Ovary (tissue), 9 donors: ENCODE data around the gene PPP1R14C. TPM values are rescaled to one million over a fixed set of nuclear protein-coding genes. Genes with fewer than 3 reads are reported as not detected.

Experiments used
- DNase-seq, 5 donors: peaks; one replicate each; pipeline ENCODE4 v3.0.0-alpha.2; 2019 to 2020
- H3K27ac ChIP-seq, 2 donors: fragments of 200-600 bp; one replicate each; pipeline versions ENCODE4 v1.5.1 to v1.8.0; 2019 to 2022
- H3K27me3 ChIP-seq: fragments of 200-600 bp; one replicate; pipeline ENCODE4 v1.8.0; 2022
- H3K36me3 ChIP-seq: fragments of 200-600 bp; sonication (generic); one replicate; pipeline ENCODE4 v1.5.1; 2019
- H3K4me1 ChIP-seq: one replicate; pipeline ENCODE4 v1.8.1; 2013; ENCODE audit warnings: mild to moderate bottlenecking, moderate library complexity; ENCODE audit not compliant: insufficient read depth
- H3K4me3 ChIP-seq: fragments of 200-600 bp; sonication (generic); one replicate; pipeline ENCODE4 v1.5.1; 2017
- H3K9me3 ChIP-seq, 2 donors: fragments of 200-600 bp in 1 of 2; sonication (generic) in 1 of 2; one replicate each; pipeline versions ENCODE4 v1.5.1 to v1.8.1; 2013 to 2019; ENCODE audit warnings: mild to moderate bottlenecking in 1 of 2, moderate library complexity in 1 of 2
- EP300 ChIP-seq: sonication (generic); formaldehyde crosslinking; IDR thresholded peaks from one replicate; pipeline ENCODE4 v1.6.1; 2017; ENCODE audit warnings: antibody characterized with exemption
- POLR2A ChIP-seq: fragments of 450-650 bp; IDR thresholded peaks from one replicate; pipeline ENCODE4 v1.6.1; 2017; ENCODE audit warnings: antibody characterized with exemption, mild to moderate bottlenecking, moderate library complexity
- WGBS, 3 donors: extraction: QIAGEN DNeasy Blood & Tissue Kit in 1 of 3; methylation state at CpG; one replicate each; pipeline versions ENCODE4 v1.1.5 to v1.1.7; 2013 to 2017; 5-methylcytosine and 5-hydroxymethylcytosine counted together
- intact Hi-C, 4 donors: fragments of 100-400 bp; cut with DNase I; formaldehyde crosslinking; loops; one replicate each; pipeline versions ENCODE4 v1.11.0 to v1.15.1; 2022 to 2023
- polyA plus RNA-seq, 2 donors: library from polyadenylated mRNA; stranded (reverse); fragments of 200-250 nt in 1 of 2; fragments of 350-450 nt in 1 of 2; fragmentation: Illumina TruSeq in 1 of 2; extraction: RNeasy Lipid Tissue Mini Kit (QIAGEN cat#74804) in 1 of 2; gene quantifications; one replicate each; pipeline ENCODE4 v1.2.3, GENCODE V29; 2013 to 2014
- total RNA-seq, 7 donors: library from RNA; depleted of rRNA in 2 of 7; stranded (reverse); fragments of >200 nt in 2 of 7; fragmentation: NEBNext Ultra II Directional in 3 of 7; extraction: Animal tissue kit (Norgen Biotek cat#: 25700) in 3 of 7; gene quantifications; one replicate each; pipeline versions ENCODE4 v1.1.0 to v1.2.4, GENCODE V29; 2016 to 2023
- TF ChIP-seq, protein P1 (sequence below), 3 donors: fragments of 450-650 bp in 2 of 3; fragments of 200-600 bp in 1 of 3; IDR thresholded peaks; one replicate each; pipeline versions ENCODE4 v1.5.1 to v1.8.0; 2016 to 2022; ENCODE audit warnings: antibody characterized with exemption in 3 of 3, mild to moderate bottlenecking in 1 of 3
- donor health status: DM: no; HTN: no; CAD: no; lungs with moderate emphysema.
- donor health status: DM: no; HTN: no; CAD: no.
- donor health status: Bipolar disorder and iron deficiency.
- donor health status: DM: yes; HTN: yes; CAD: no.
- donor health status: DM: no; HTN: no; CAD: no.
- donor health status: DM: yes; HTN: yes; CAD: no.

The PPP1R14C gene
- total and polyA plus RNA-seq, 9 donors, result 0.12 to 8.6 (median 0.40) TPM; not detected in 2

DNA sequence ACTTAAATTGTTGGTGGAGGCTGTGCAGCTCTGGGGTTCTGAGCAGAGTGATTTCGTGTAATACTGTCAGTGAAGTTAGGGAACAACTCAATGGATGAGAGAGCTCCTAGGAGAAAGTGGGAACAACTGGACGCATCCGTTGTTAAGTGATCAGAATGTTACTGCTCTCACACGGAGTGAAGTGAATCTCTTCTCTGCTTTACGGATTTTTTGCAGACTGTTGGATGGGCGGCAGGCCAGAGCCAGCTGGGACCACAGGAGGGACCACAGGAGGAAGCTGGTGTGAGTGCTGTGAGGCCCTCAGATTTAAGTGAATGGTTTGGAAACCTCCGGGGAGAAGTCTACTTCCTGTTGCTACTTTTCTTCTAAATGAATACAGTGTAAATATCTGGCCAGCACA, 23.7 kb upstream of the PPP1R14C start:
- TF ChIP-seq, protein P1, sequence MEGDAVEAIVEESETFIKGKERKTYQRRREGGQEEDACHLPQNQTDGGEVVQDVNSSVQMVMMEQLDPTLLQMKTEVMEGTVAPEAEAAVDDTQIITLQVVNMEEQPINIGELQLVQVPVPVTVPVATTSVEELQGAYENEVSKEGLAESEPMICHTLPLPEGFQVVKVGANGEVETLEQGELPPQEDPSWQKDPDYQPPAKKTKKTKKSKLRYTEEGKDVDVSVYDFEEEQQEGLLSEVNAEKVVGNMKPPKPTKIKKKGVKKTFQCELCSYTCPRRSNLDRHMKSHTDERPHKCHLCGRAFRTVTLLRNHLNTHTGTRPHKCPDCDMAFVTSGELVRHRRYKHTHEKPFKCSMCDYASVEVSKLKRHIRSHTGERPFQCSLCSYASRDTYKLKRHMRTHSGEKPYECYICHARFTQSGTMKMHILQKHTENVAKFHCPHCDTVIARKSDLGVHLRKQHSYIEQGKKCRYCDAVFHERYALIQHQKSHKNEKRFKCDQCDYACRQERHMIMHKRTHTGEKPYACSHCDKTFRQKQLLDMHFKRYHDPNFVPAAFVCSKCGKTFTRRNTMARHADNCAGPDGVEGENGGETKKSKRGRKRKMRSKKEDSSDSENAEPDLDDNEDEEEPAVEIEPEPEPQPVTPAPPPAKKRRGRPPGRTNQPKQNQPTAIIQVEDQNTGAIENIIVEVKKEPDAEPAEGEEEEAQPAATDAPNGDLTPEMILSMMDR (IDR thresholded peaks at IDR 0.05), result no peak
- TF ChIP-seq EP300 (no peak), POLR2A (no peak)
- H3K4me1 ChIP-seq, result no peaks in the 10 kb centered on the region

DNA sequence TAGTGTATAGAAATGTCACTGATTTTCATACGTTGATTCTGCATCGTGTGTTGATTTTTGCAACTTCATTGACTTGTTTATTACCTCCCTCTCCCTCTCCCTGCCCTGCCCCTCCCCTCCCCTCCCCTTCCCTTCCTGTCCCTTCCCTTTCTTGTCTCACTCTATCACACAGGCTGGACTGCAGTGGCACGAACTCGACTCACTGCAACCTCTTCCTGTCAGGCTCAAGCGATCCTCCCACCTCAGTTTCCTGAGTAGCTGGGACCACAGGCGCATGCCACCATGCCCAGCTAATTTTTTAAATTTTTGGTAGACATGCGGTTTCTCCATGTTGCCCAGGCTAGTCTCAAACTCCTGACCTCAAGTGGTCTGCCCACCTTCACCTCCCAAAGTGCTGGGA, 19.2 kb upstream of the PPP1R14C start:
- Histone ChIP-seq H3K27ac (no peak overlapping the region), H3K9me3 (no peaks in the 10 kb centered on the region), H3K36me3 (no peaks in the 10 kb centered on the region), H3K4me1 (no peaks in the 10 kb centered on the region), H3K4me3 (no peak overlapping the region), H3K27me3 (no peaks in the 10 kb centered on the region)
- intact Hi-C loops, result no loop called here
- TF ChIP-seq, protein P1 (IDR thresholded peaks at IDR 0.05), result no peak
- TF ChIP-seq EP300, result no peak
- 76 to 80% (median 77%) methylated on average over 7 of the region's 7 CpGs for WGBS, 3 donors
- no peak for DNase-seq

More for the DNA sequence above, 23.7 kb upstream of the PPP1R14C start:
- 12 to 16% (median 13%) methylated on average over 7 of the region's 7 CpGs for WGBS, 3 donors
- H3K27ac ChIP-seq, result no peak overlapping the region
- no peaks in the 10 kb centered on the region for H3K27me3 ChIP-seq
- intact Hi-C loops, result no loop called here
- H3K36me3 ChIP-seq, result no peaks in the 10 kb centered on the region
- DNase-seq, result no peak
- H3K9me3 ChIP-seq, result no peaks in the 10 kb centered on the region
- no peak overlapping the region for H3K4me3 ChIP-seq

DNA sequence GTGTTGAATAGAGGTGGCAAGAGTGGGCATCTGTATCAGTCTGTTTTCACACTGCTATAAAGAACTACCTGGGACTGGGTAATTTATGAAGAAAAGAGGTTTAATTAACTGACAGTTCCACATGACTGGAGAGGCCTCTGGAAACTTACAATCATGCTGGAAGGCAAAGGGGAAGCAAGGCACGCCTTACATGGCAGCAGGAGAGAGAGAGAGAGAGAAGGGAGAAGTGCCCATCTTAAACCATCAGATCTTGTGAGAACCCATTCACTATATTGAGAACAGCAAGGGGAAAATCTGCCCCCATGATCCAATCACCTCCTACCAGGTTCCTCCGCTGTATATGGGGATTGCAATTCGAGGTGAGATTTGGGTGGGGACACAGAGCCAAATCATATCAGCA, 18.6 kb upstream of the PPP1R14C start:
- intact Hi-C loops, result no loop called here
- no peak overlapping the region for H3K27ac ChIP-seq

DNA sequence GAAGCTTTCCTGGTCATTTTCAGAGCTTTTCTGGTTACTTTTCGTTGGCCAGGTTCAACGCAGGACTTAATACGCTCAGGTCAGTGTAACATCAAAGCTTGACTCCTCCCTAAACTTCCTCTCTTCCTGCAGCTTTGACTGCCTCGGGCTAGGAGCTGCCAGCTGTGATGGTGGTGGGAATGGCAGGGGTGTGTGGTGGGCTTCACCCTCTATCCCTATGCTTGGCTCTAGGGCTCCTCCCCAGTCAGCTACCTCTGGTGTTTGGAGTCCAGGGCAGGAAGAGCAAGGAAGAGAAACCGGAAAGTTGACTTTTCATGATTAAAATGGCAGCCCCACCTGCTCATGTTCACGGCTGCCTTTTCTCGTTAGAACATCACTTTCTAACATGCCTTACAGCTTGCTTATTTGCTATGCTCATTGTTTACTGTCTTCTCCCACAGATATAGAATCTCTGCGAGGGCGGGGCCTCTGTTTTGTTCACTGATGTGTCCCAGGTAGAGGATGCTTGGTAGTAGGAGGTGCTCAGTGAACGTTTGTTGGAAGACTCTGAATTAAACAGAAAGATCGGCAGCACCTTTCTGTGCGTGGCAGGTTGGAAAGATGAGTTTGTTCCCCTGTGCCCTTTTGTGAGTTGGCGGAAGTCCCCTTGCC, 16.1 kb upstream of the PPP1R14C start:
- Histone ChIP-seq H3K9me3 (no peaks in the 10 kb centered on the region), H3K4me1 (no peaks in the 10 kb centered on the region), H3K36me3 (no peaks in the 10 kb centered on the region), H3K27ac (no peak overlapping the region), H3K27me3 (no peaks in the 10 kb centered on the region), H3K4me3 (no peak overlapping the region)
- DNase-seq, result no peak
- TF ChIP-seq POLR2A, result no peak
- TF ChIP-seq, protein P1 (IDR thresholded peaks at IDR 0.05), result no peak
- no peak for TF ChIP-seq EP300
- intact Hi-C loops, result no loop called here
- WGBS, 3 donors, result 70 to 75% (median 74%) methylated on average over 13 of the region's 13 CpGs

More for the DNA sequence above, 18.6 kb upstream of the PPP1R14C start:
- Histone ChIP-seq H3K36me3 (no peaks in the 10 kb centered on the region), H3K4me1 (no peaks in the 10 kb centered on the region), H3K4me3 (no peak overlapping the region), H3K9me3 (no peaks in the 10 kb centered on the region), H3K27me3 (no peaks in the 10 kb centered on the region)
- no peak for DNase-seq
- WGBS, 3 donors, result 91 to 96% (median 92%) methylated on average over 3 of the region's 3 CpGs
- no peak for TF ChIP-seq POLR2A
- TF ChIP-seq, protein P1 (IDR thresholded peaks at IDR 0.05), result no peak
- TF ChIP-seq EP300, result no peak
